Natural killer cell (primary cell): ENCODE measurements around the gene CHST11. TPM values are rescaled to one million over a fixed set of nuclear protein-coding genes. Genes with fewer than 3 reads are reported as not detected.

Experiments
- ATAC-seq, 3 donors: fragments of 150-1000 bp in 2 of 3; fragments of 200-7000 bp in 1 of 3; cut with Tn5 transposase; 1 replicate in 1 of 3; 2 replicates in 2 of 3; pipeline ENCODE4 v1.10.0; 2021; ENCODE audit warnings: mild to moderate bottlenecking in 2 of 3, moderate library complexity in 2 of 3
- DNase-seq, 2 donors: peaks; one replicate each; pipeline versions ENCODE4 v3.0.0 to v3.0.0-alpha.2; 2013 to 2021; ENCODE audit warnings: mixed read lengths in 1 of 2
- H3K27ac ChIP-seq: one replicate; pipeline ENCODE4 v1.5.1; 2013; ENCODE audit warnings: mild to moderate bottlenecking, low read length
- H3K27me3 ChIP-seq: one replicate; pipeline ENCODE4 v1.6.1; 2013; ENCODE audit warnings: low read length; ENCODE audit not compliant: control insufficient read depth, insufficient read depth
- H3K36me3 ChIP-seq: one replicate; pipeline ENCODE4 v1.6.1; 2013; ENCODE audit warnings: low read length; ENCODE audit not compliant: control insufficient read depth, insufficient read depth
- H3K4me1 ChIP-seq: one replicate; pipeline ENCODE4 v1.6.1; 2013; ENCODE audit warnings: low read length; ENCODE audit not compliant: control insufficient read depth, insufficient read depth
- H3K4me3 ChIP-seq: one replicate; pipeline ENCODE4 v1.5.1; 2013; ENCODE audit warnings: low read length
- H3K9me3 ChIP-seq: one replicate; pipeline ENCODE4 v1.6.1; 2013; ENCODE audit warnings: low read length; ENCODE audit not compliant: control insufficient read depth, insufficient read depth
- H3K27ac Mint-ChIP-seq, 2 donors: one replicate each; pipeline ENCODE4 v1.8.0; 2022; ENCODE audit warnings: mild to moderate bottlenecking in 2 of 2, mixed read lengths in 2 of 2, moderate library complexity in 1 of 2
- H3K27me3 Mint-ChIP-seq, 2 donors: one replicate each; pipeline ENCODE4 v1.8.0; 2022; ENCODE audit warnings: low read depth in 2 of 2, mixed read lengths in 2 of 2
- H3K36me3 Mint-ChIP-seq: one replicate; pipeline ENCODE4 v1.8.0; 2022; ENCODE audit warnings: mixed read lengths
- H3K4me1 Mint-ChIP-seq, 2 donors: one replicate each; pipeline ENCODE4 v1.8.0; 2022; ENCODE audit warnings: mixed read lengths in 2 of 2
- H3K4me3 Mint-ChIP-seq: one replicate; pipeline ENCODE4 v1.8.0; 2022; ENCODE audit warnings: mild to moderate bottlenecking, moderate library complexity, mixed read lengths
- H3K9me3 Mint-ChIP-seq, 2 donors: one replicate each; pipeline ENCODE4 v1.8.0; 2022; ENCODE audit warnings: mixed read lengths in 2 of 2
- CTCF ChIP-seq: fragments of 200-600 bp; IDR thresholded peaks from one replicate; pipeline ENCODE4 v1.8.0; 2022; ENCODE audit warnings: antibody characterized with exemption
- WGBS: methylation state at CpG from one replicate; pipeline ENCODE4 v1.1.7; 2013; ENCODE audit warnings: missing lambda C conversion rate; ENCODE audit not compliant: insufficient coverage; 5-methylcytosine and 5-hydroxymethylcytosine counted together
- intact Hi-C: fragments of 100-400 bp; cut with micrococcal nuclease; formaldehyde crosslinking; loops from one replicate; pipeline ENCODE4 v1.14.2; 2022
- total RNA-seq, 4 donors: library from RNA; stranded (reverse); fragments of 120-200 nt in 1 of 4; gene quantifications; one replicate each; pipeline versions ENCODE4 v1.2.3 to v1.2.4, GENCODE V29; 2013 to 2022

Gene CHST11
- total RNA-seq, 3 donors from 2014 or later (not counting 1 experiment from before 2014, with no cell fraction given) = 85.3 to 118 (median 96.1) TPM

- 71% methylated on average over 4 of the region's 6 CpGs for WGBS
- no peaks in the 10 kb centered on the region for H3K27me3 ChIP-seq
- Mint-ChIP-seq H3K4me3 (no peak overlapping the region), H3K4me1 (peaks cover 76 to 79% of the 10 kb centered on the region in 2 donors), H3K36me3 (no peaks in the 10 kb centered on the region), H3K9me3 (no peaks in the 10 kb centered on the region), H3K27me3 (no peaks in the 10 kb centered on the region), H3K27ac (peak overlapping the region in 1 of 2 donors; percentile 29)
- intact Hi-C loops = no loop called here
- ATAC-seq = no peak
- H3K4me1 ChIP-seq = peaks cover 35% of the 10 kb centered on the region
- H3K36me3 ChIP-seq = no peaks in the 10 kb centered on the region
- no peak for TF ChIP-seq CTCF
- H3K4me3 ChIP-seq = no peak overlapping the region
- no peak for DNase-seq
- H3K27ac ChIP-seq = no peak overlapping the region
- H3K9me3 ChIP-seq = no peaks in the 10 kb centered on the region
Observed at GRCh38 chr12:104577581-104577981, 120.8 kb downstream of the CHST11 start.

GRCh38 chr12:104578453-104578852, 121.7 kb downstream of the CHST11 start:
- Histone ChIP-seq H3K4me1 (peaks cover 38% of the 10 kb centered on the region), H3K4me3 (no peak overlapping the region), H3K36me3 (no peaks in the 10 kb centered on the region), H3K27ac (no peak overlapping the region), H3K9me3 (no peaks in the 10 kb centered on the region), H3K27me3 (no peaks in the 10 kb centered on the region)
- DNase-seq (no peak), ATAC-seq (no peak)
- intact Hi-C loops = no loop called here
- peak overlapping the region; percentile 17 to 55 for H3K27ac Mint-ChIP-seq
- no peak for TF ChIP-seq CTCF
- H3K4me1 Mint-ChIP-seq = peaks cover 80 to 83% of the 10 kb centered on the region in 2 donors
- WGBS = 85% methylated on average over 6 of the region's 6 CpGs
- H3K4me3 Mint-ChIP-seq = no peak overlapping the region
- H3K27me3 Mint-ChIP-seq = no peaks in the 10 kb centered on the region
- no peaks in the 10 kb centered on the region for H3K36me3 Mint-ChIP-seq
- H3K9me3 Mint-ChIP-seq = no peaks in the 10 kb centered on the region

- ATAC-seq (no peak), DNase-seq (no peak)
- WGBS = 26% methylated on average over 3 of the region's 7 CpGs
- no peaks in the 10 kb centered on the region for H3K27me3 ChIP-seq
- no peaks in the 10 kb centered on the region for H3K9me3 Mint-ChIP-seq
- H3K36me3 ChIP-seq = no peaks in the 10 kb centered on the region
- peak overlapping the region; percentile 27 to 55 for H3K27ac Mint-ChIP-seq
- peaks cover 81 to 93% of the 10 kb centered on the region in 2 donors for H3K4me1 Mint-ChIP-seq
- peaks cover 37% of the 10 kb centered on the region for H3K4me1 ChIP-seq
- no peak overlapping the region for H3K27ac ChIP-seq
- H3K4me3 ChIP-seq = no peak overlapping the region
- no peaks in the 10 kb centered on the region for H3K9me3 ChIP-seq
- H3K27me3 Mint-ChIP-seq = no peaks in the 10 kb centered on the region
- no peak overlapping the region for H3K4me3 Mint-ChIP-seq
- TF ChIP-seq CTCF = no peak
- intact Hi-C loops = no loop called here
- H3K36me3 Mint-ChIP-seq = no peaks in the 10 kb centered on the region
Observed at GRCh38 chr12:104579718-104580495, 123.2 kb downstream of the CHST11 start.
